Left ventricle myocardium inferior (tissue), 1 donor: ENCODE results near the gene PLCG2. TPM values are rescaled to one million over a fixed set of nuclear protein-coding genes. Genes with fewer than 3 reads are reported as not detected.

Experiments
- DNase-seq: peaks from one replicate; pipeline ENCODE4 v3.0.0-alpha.2; 2020
- H3K27ac ChIP-seq: fragments of 200-600 bp; replicated peaks from 2 replicates; pipeline ENCODE4 v1.8.0; 2021
- H3K27me3 ChIP-seq: fragments of 200-600 bp; 2 replicates; pipeline ENCODE4 v1.8.0; 2021; ENCODE audit warnings: low read depth
- H3K36me3 ChIP-seq: fragments of 200-600 bp; 2 replicates; pipeline ENCODE4 v1.8.0; 2021
- H3K4me1 ChIP-seq: fragments of 200-600 bp; 2 replicates; pipeline ENCODE4 v1.8.0; 2021
- H3K4me3 ChIP-seq: fragments of 200-600 bp; 2 replicates; pipeline ENCODE4 v1.8.0; 2021; ENCODE audit warnings: mild to moderate bottlenecking, moderate library complexity
- H3K9me3 ChIP-seq: fragments of 200-600 bp; replicated peaks from 2 replicates; pipeline ENCODE4 v1.8.0; 2021
- CTCF ChIP-seq: fragments of 200-600 bp; IDR thresholded peaks from 2 replicates; pipeline ENCODE4 v1.8.0; 2021; ENCODE audit warnings: antibody characterized with exemption, mild to moderate bottlenecking, borderline replicate concordance
- intact Hi-C: fragments of 100-400 bp; cut with micrococcal nuclease; formaldehyde crosslinking; loops from one replicate; pipeline ENCODE4 v1.11.0; 2022
- total RNA-seq: library from RNA; stranded (reverse); fragmentation: NEBNext Ultra II Directional; extraction: Animal tissue kit (Norgen Biotek cat#: 25700); gene quantifications from one replicate; pipeline ENCODE4 v1.2.1, GENCODE V29; 2021
- donor health status: DM: no; HTN: yes; CAD: no; lungs with severe emphysema.

PLCG2 gene
- total RNA-seq, 1 donor from 2014 or later = 5.6 TPM

- no peak overlapping the region for H3K27ac ChIP-seq
- H3K9me3 ChIP-seq = peaks cover 11% of the 10 kb centered on the region
- no peak for TF ChIP-seq CTCF
- no peaks in the 10 kb centered on the region for H3K27me3 ChIP-seq
- no peak for DNase-seq
- H3K36me3 ChIP-seq = no peaks in the 10 kb centered on the region
- H3K4me1 ChIP-seq = no peaks in the 10 kb centered on the region
- intact Hi-C loops = no loop called here
- no peak overlapping the region for H3K4me3 ChIP-seq
Observed at GRCh38 chr16:81814751-81815428, 35.8 kb downstream of the PLCG2 start.

- TF ChIP-seq CTCF = no peak
- DNase-seq = no peak
- H3K4me3 ChIP-seq = no peak overlapping the region
- intact Hi-C loops = no loop called here
- no peaks in the 10 kb centered on the region for H3K4me1 ChIP-seq
- H3K36me3 ChIP-seq = no peaks in the 10 kb centered on the region
- peaks cover 11% of the 10 kb centered on the region for H3K9me3 ChIP-seq
- H3K27me3 ChIP-seq = no peaks in the 10 kb centered on the region
- no peak overlapping the region for H3K27ac ChIP-seq
Observed at GRCh38 chr16:81815429-81815766, 36.3 kb downstream of the PLCG2 start.

GRCh38 chr16:81816351-81816750 lies 37.3 kb downstream of the PLCG2 start:
- no peak for DNase-seq
- no peak for TF ChIP-seq CTCF
- intact Hi-C loops = no loop called here
- Histone ChIP-seq H3K4me1 (no peaks in the 10 kb centered on the region), H3K36me3 (no peaks in the 10 kb centered on the region), H3K27me3 (no peaks in the 10 kb centered on the region), H3K4me3 (no peak overlapping the region), H3K27ac (no peak overlapping the region), H3K9me3 (peaks cover 11% of the 10 kb centered on the region)

DNA sequence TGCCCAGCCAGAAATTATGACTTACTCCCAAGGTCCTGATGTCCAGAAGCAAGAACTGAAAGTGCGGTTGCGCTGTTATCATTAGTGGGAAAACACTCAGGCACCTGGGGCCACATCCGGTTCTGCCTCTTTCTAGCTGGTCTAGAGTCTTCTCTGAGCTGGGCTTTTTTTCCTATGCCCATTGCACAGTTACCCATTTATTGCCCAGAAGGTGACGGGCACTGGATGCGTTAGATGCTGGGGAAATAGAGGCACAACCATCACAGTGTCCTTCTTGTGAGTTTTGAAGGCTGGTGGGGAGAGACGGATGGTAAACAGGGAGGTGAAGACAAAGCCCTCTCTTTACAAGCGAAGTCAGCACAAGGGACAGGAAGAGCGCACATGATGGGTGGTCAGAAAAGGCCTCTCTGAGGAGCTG lies 37.7 kb downstream of the PLCG2 start:
- no peak for DNase-seq
- intact Hi-C loops = no loop called here
- Histone ChIP-seq H3K27ac (no peak overlapping the region), H3K4me3 (no peak overlapping the region), H3K36me3 (no peaks in the 10 kb centered on the region), H3K27me3 (no peaks in the 10 kb centered on the region), H3K9me3 (peaks cover 11% of the 10 kb centered on the region), H3K4me1 (no peaks in the 10 kb centered on the region)
- TF ChIP-seq CTCF = no peak

- TF ChIP-seq CTCF = no peak
- H3K27ac ChIP-seq = no peak overlapping the region
Observed at GRCh38 chr16:81817296-81817695, 38.2 kb downstream of the PLCG2 start.

More at GRCh38 chr16:81817296-81817695, 38.2 kb downstream of the PLCG2 start:
- intact Hi-C loops = no loop called here
- Histone ChIP-seq H3K36me3 (no peaks in the 10 kb centered on the region), H3K27me3 (no peaks in the 10 kb centered on the region), H3K4me3 (no peak overlapping the region), H3K9me3 (peaks cover 11% of the 10 kb centered on the region), H3K4me1 (no peaks in the 10 kb centered on the region)
- DNase-seq = no peak
